Keratinocyte (primary cell): ENCODE measurements around the gene CREB3L2.

Experiments used
- CTCF ChIP-seq, 3 experiments: IDR thresholded peaks in 1 of 3; conservative IDR thresholded peaks in 1 of 3; optimal IDR thresholded peaks in 1 of 3; 2 replicates in 2 of 3; 3 replicates in 1 of 3; pipeline versions ENCODE3 to v1.5.1; 2011; ENCODE audit warnings: low read length in 3 of 3, mild to moderate bottlenecking in 3 of 3, moderate library complexity in 2 of 3, control low read depth in 1 of 3, inconsistent platforms in 1 of 3; ENCODE audit not compliant: insufficient read depth in 2 of 3; ENCODE audit errors: extremely low read depth in 1 of 3
- EZH2 ChIP-seq: IDR thresholded peaks from one replicate; pipeline ENCODE4 v1.6.1; 2012; ENCODE audit warnings: inconsistent platforms, mild to moderate bottlenecking, low read length, moderate library complexity

GRCh38 chr7:137968890-137969289, 33.0 kb downstream of the CREB3L2 start:
- TF ChIP-seq CTCF (optimal IDR thresholded peaks at IDR 0.05 in 1 of 3, IDR thresholded peaks at IDR 0.05 in 1 of 3, conservative IDR thresholded peaks at IDR 0.05 in 1 of 3; ENCODE audit: extremely low read depth in 1 of 3, insufficient read depth in 2 of 3, low read length in 3 of 3) (no peak), EZH2 (no peak)
